Stimulated activated CD8-positive, alpha-beta memory T cell treated with anti-CD3 and anti-CD28 coated beads, Interleukin-7, amount 100 ng/mL, for 48 hours (primary cell): ENCODE results near the gene HMOX2.

Source experiments
- DNase-seq, 2 donors: peaks; one replicate each; pipeline ENCODE4 v3.0.0-alpha.2; 2020; ENCODE audit warnings: low read depth in 1 of 2; ENCODE audit errors: extremely low read depth in 1 of 2

HMOX2 gene

GRCh38 chr16:4500272-4500671 lies 24.1 kb downstream of the HMOX2 start:
- DNase-seq = no peak

GRCh38 chr16:4501071-4501478 lies 24.9 kb downstream of the HMOX2 start:
- no peak for DNase-seq

DNA sequence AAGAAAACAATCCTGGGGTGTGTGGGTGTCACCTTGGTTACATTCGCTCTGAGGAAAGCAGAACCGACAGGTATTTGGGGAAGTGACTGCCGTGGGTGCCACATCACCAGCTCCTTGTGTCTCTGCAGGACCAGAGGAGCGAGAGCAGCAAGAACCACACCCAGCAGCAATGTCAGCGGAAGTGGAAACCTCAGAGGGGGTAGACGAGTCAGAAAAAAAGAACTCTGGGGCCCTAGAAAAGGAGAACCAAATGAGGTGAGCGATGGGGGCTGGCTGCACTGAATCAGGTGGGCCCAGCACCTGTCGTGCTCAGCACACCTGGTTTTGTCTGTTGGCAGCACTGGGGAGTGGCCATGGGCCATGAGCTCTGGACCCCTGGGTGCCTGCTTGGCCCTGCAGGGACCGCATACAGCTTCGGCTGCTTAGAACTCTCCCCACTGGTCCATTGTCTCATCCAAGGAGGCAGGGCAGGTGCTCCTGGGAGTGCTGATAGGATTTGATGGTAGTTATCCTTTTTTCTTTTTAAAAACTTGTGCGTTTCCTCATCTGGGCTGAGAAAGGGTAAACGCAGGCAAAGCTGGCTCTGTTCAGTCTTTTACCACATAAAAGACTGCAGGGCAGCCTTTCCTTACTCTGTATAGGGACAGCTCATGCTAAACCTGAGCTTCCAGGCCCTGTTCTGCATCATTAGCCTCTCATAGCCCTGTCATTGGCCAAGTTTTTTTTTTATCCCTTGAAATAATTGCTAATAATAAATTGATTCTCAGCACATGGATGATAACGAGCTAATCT lies 29.4 kb downstream of the HMOX2 start:
- DNase-seq = peak; percentile 37 to 71

- DNase-seq = peak in 1 of 2 donors; percentile 34
Observed at GRCh38 chr16:4506450-4506849, 30.3 kb downstream of the HMOX2 start.

- DNase-seq = no peak
Observed at GRCh38 chr16:4507588-4508345, 31.6 kb downstream of the HMOX2 start.

DNA sequence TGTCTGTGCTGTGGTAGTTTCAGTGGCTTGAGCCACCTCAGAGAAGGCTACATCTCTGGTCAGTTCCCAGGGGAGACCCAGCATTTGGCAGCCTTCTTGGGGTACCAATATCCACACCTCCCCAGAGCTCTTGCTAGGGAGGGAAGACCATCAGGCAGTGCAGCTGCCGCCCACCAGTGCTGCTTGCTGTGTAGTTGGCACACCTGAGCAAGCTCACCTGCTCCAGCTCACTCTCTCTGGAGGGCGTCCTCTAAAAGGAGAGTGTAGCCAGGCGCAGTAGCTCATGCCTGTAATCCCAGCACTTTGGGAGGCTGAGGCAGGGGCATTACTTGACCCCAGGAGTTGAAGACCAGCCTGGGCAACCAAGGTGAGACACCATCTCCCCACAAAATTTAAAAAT lies 32.6 kb downstream of the HMOX2 start:
- DNase-seq = no peak

- no peak for DNase-seq
Observed at GRCh38 chr16:4509420-4509819, 33.2 kb downstream of the HMOX2 start.

GRCh38 chr16:4510131-4510530 lies 33.9 kb downstream of the HMOX2 start:
- no peak for DNase-seq

- no peak for DNase-seq
Observed at GRCh38 chr16:4510747-4511426, 34.7 kb downstream of the HMOX2 start.

GRCh38 chr16:4511441-4512082 lies 35.4 kb downstream of the HMOX2 start:
- DNase-seq = no peak

DNA sequence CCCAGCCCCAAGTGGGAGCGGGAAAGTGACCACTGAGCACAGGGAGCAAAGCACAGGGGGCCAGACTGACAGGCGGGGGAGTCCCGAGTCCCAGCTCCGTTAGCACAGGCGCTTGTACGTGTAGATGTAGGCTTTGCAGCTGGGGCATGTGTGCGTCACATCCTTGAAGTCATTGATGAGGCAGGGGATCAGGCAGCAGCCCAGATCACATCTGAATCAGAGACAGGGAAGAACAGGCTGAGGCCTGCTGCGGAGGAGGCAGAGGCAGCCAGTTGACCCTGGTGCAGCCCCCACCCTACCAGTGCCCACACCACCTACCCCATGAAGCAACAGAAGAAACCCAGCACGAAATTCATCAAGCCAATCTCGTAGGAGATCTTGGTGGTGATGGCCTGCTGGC lies 36.3 kb downstream of the HMOX2 start:
- no peak for DNase-seq

DNA sequence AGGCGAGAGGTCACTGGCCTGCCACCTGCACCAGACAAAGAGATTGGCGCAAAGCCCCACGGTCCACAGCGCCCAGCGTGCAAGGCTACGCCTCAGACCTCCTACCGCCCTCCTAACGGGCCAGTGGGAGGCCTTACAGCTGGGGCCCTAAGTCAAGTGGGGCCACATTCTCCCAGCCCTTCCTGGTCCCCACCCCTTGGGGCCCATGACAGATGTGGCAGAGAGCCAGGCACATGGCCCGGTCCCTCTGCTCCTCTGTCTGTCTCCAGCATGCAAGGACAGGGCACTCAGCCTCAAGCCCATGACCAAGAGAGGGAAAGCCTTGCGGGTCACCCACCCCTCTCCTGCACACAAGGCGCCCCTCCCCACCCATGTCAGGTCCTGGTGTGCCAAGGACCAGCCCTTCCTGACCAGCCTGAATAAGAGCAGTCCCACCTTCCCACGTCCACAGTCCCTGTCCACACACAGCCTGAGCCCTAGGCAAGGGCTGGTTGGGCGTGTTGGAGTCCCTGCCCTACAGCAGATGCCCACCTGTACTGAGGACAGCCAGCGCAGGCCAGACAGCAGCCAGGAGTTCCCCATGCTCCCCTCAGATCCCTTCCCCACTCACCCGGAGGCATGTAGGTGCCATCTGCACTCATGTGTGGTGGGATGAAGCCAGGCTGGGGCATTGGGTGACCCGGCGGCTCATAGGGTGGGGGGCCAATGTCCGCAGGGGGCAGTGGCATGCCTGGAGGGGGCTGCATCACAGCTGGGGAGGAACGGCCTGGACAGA lies 37.1 kb downstream of the HMOX2 start:
- DNase-seq = no peak

GRCh38 chr16:4513881-4514280 lies 37.7 kb downstream of the HMOX2 start:
- no peak for DNase-seq

GRCh38 chr16:4514606-4515005 lies 38.4 kb downstream of the HMOX2 start:
- DNase-seq = no peak

DNA sequence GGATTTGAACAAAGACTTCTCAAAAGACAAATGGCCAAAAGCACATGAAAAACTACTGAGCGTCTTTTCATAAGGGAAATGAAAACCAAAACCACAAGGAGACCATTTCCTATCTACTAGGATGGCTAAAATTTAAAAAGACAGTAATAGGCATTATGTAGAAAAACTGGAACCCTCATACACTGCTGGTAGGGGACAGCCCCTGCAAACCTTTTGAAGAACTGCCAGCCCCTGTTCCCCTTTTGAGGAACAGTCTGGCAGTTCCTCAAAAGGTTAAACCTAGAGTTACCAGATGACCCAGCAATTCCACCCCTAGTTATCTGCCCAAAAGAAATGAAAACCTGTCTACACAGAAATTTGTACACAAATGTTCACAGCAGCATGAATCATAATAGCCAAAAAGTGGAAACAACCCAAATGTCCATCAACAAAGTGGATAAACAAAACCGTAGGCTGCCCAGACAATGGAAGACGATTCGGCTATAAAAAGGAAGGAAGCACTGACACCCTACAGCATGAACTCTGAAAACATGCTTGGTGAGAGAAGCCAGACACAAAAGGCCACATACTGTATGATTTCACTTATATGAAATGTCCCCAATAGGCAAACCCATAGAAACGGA lies 39.5 kb downstream of the HMOX2 start:
- DNase-seq = no peak

DNA sequence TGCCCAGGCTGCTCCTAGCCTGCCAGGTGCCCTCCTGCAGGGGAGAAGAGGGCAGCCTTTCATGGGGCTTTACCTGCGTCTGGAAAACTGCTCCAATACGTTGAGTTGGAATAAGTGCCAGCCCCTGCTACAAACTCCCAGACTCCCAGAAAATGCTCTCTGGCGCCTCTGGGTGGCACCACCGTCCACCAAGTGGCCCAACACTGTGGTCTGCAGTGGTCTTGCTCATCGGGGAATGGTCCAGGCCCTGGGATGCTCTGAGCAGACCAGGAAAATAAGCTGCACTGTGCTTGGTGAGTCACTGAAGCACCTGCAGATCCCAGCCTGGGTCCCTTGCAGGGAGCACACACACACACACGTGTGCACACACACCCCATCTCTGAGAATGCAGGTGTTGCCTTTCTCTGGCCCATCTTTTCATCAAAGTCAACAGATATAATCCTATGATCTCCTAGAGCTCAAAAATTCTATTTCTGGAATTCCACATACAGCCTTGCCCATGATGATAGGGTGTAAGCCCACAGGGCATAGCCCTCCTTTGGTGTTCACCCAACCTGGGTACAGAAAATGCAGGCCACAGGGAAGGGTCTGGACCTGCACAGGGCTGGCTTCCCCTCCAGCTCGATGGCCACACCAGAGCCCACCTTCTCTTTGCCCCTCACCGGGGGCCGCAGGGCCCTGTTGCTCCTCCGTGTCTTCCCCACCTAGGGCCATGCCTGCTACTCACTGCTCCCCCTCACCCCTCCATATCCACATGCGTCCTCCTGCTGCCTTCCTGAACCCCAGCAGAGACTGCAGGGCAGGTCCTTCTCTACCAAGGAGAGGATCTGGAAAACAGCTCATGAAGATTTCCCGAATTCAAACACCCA lies 41.8 kb downstream of the HMOX2 start:
- no peak for DNase-seq

GRCh38 chr16:4519274-4520058 lies 43.3 kb downstream of the HMOX2 start:
- no peak for DNase-seq

DNA sequence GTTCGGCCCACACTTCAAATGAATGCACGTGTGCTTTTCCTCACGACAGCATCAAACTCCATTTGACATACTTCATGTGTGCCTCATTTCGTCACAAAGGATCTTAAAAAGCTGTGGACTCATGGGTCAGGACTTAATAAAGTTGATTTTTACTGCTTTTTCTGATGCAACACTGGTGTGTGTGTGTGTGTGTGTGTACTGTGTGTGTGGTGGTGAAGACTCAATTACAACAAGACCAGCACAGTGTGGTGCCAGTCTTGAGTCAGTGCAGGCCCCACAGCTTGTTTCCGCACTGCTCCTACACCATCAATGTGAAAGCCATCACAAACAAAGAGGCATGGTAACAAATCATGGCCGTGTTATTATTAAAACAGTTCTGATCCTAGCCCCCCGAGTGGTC lies 44.7 kb downstream of the HMOX2 start:
- DNase-seq = no peak
